C4-2B (cell line): ENCODE data around the gene LCE4A.
A peak's percentile ranks its signal among the peaks of the same experiment; 100 is the strongest.

Experiments
- H3K27ac ChIP-seq: fragments of 450-650 bp; 2 replicates; pipeline ENCODE4 v1.5.1; 2017
- ZFX ChIP-seq: fragments of 450-650 bp; IDR thresholded peaks from 2 replicates; pipeline ENCODE4 v1.6.1; 2017
- TF ChIP-seq, protein P1 (sequence below): fragments of 450-650 bp; conservative IDR thresholded peaks from 2 replicates; pipeline ENCODE4 v1.5.1; 2017; ENCODE audit warnings: mild to moderate bottlenecking

Gene LCE4A

GRCh38 chr1:152735648-152736047, 27.7 kb downstream of the LCE4A start:
- TF ChIP-seq, protein P1, sequence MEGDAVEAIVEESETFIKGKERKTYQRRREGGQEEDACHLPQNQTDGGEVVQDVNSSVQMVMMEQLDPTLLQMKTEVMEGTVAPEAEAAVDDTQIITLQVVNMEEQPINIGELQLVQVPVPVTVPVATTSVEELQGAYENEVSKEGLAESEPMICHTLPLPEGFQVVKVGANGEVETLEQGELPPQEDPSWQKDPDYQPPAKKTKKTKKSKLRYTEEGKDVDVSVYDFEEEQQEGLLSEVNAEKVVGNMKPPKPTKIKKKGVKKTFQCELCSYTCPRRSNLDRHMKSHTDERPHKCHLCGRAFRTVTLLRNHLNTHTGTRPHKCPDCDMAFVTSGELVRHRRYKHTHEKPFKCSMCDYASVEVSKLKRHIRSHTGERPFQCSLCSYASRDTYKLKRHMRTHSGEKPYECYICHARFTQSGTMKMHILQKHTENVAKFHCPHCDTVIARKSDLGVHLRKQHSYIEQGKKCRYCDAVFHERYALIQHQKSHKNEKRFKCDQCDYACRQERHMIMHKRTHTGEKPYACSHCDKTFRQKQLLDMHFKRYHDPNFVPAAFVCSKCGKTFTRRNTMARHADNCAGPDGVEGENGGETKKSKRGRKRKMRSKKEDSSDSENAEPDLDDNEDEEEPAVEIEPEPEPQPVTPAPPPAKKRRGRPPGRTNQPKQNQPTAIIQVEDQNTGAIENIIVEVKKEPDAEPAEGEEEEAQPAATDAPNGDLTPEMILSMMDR = peak; percentile 59
- TF ChIP-seq ZFX = no peak

DNA sequence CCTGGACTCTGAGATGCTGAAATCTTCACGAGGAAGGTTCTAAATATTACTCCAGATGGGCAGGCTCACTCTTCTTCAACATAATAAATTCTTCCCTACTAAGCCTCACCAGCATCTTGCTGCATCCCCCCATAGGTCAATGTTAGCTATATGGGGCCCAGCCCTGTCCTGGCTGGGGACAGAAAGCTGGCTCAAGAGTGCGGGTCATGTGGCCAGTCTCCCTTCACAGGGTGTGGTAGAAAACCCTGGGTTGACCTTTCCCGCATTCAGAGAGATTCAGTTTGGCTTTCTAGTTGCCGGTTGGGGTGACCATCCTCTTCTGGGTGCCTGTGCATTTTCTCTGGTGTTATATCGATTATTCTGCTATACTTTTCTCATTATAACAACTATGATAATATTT, 30.0 kb downstream of the LCE4A start:
- TF ChIP-seq, protein P1 = no peak
- TF ChIP-seq ZFX = no peak
- H3K27ac ChIP-seq = no peak overlapping the region

More at GRCh38 chr1:152735648-152736047, 27.7 kb downstream of the LCE4A start:
- no peak overlapping the region for H3K27ac ChIP-seq

GRCh38 chr1:152739841-152740240, 31.9 kb downstream of the LCE4A start:
- TF ChIP-seq, protein P1 = no peak
- no peak for TF ChIP-seq ZFX

GRCh38 chr1:152741656-152742055, 33.7 kb downstream of the LCE4A start:
- no peak overlapping the region for H3K27ac ChIP-seq
- no peak for TF ChIP-seq ZFX

More at GRCh38 chr1:152739841-152740240, 31.9 kb downstream of the LCE4A start:
- no peak overlapping the region for H3K27ac ChIP-seq

- TF ChIP-seq, protein P1 = no peak
- no peak for TF ChIP-seq ZFX
- H3K27ac ChIP-seq = no peak overlapping the region
Measured at GRCh38 chr1:152743371-152744145, 35.6 kb downstream of the LCE4A start.

GRCh38 chr1:152745289-152745704, 37.3 kb downstream of the LCE4A start:
- no peak overlapping the region for H3K27ac ChIP-seq

GRCh38 chr1:152745765-152746444, 37.9 kb downstream of the LCE4A start:
- H3K27ac ChIP-seq = no peak overlapping the region
- TF ChIP-seq, protein P1 = no peak
- TF ChIP-seq ZFX = no peak

More at GRCh38 chr1:152745289-152745704, 37.3 kb downstream of the LCE4A start:
- TF ChIP-seq ZFX = no peak
- TF ChIP-seq, protein P1 = peak; percentile 43
